GM12873 (cell line): Measurements from ENCODE around the gene PPP2R2C.

Experiments used
- TF ChIP-seq, protein P1 (sequence below): IDR thresholded peaks from 2 replicates; pipeline ENCODE4 v1.5.1; 2012; ENCODE audit warnings: low read depth, mild to moderate bottlenecking, moderate library complexity, low read length, control low read depth; ENCODE audit not compliant: insufficient read depth; ENCODE audit errors: missing control alignments

Gene PPP2R2C

DNA sequence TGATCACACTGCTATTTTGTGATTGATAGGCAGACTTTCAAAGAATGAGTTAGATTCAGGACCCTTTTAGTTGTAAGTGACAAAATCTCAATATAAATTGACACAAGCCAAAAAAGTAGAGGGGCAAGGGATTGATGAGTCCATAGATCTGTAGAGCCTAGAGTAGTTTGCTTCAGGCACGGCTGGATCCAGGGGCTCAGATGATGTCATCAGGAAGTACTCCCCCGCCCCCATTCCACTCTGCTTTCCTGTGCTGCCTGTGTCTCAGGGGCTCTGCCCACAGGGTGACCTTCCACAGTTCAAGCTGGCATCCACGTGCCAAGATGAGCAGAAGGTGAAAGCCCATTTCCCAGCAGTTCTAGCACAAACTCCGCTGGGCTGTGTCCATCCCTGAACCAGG lies 189.1 kb downstream of the PPP2R2C start:
- TF ChIP-seq, protein P1, sequence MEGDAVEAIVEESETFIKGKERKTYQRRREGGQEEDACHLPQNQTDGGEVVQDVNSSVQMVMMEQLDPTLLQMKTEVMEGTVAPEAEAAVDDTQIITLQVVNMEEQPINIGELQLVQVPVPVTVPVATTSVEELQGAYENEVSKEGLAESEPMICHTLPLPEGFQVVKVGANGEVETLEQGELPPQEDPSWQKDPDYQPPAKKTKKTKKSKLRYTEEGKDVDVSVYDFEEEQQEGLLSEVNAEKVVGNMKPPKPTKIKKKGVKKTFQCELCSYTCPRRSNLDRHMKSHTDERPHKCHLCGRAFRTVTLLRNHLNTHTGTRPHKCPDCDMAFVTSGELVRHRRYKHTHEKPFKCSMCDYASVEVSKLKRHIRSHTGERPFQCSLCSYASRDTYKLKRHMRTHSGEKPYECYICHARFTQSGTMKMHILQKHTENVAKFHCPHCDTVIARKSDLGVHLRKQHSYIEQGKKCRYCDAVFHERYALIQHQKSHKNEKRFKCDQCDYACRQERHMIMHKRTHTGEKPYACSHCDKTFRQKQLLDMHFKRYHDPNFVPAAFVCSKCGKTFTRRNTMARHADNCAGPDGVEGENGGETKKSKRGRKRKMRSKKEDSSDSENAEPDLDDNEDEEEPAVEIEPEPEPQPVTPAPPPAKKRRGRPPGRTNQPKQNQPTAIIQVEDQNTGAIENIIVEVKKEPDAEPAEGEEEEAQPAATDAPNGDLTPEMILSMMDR = no peak

DNA sequence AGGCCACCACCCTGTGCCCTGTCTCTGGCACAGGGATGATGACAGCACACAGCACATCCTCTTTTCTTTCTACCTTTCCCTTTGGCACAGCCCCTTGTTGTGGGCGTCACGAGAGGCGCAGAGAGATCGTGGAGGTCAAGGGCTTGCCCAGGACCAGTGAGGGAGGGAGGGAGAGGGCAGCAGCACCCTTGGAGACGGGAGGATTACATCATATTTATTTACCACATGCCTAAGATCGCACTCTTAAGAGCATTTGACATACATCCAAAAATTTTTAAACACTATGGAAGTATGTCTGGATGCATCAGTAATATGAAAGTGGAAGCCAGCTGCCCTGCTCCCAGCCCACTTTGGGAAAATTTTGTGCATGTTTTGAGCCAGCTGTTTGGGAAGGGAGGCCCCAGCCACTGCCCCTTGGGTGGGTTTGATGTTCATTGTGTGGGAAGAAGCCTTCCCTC lies 190.1 kb downstream of the PPP2R2C start:
- TF ChIP-seq, protein P1 = no peak

DNA sequence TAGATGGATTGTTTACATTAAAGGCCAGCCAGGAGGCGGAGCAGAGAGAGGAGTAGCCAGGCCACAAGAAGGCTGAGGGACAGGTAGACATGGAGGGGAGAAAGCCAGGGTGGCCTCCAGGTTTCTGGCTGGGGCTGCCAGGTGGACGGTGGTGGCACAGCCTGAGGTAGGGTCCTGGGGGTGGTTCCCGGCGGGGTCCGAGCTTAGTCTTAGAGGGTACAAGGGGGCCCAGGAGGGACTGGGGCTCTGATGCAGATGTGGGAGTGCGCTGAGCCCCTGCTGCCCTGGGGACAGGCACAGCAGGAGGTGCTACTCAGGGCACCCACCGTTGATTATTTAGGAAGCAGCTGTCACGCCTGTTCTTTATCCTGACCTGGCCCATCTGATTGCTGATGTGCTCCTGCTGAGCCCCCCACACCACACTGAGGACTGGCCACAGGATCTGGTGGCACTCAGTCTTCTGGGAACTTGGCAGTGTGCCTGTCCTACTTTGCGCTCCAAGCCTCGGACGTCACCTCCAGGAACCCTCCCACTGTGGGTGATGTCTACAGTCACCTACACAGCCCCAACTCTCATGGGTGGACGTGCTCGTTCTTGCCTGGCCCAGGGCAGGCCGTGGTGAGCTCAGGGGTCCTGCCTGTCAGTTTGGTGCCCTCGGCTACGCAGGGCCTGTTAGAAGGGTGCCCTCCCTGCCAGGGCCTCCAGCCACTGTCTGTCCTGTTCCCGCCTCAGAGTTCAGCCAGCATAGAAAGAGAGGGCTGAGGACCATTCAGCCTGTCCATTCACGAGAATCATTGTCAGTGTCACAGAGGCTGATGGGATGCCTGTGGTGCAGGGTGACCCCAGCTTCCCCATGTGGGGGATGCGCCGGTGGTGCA lies 190.7 kb downstream of the PPP2R2C start:
- TF ChIP-seq, protein P1 = no peak

DNA sequence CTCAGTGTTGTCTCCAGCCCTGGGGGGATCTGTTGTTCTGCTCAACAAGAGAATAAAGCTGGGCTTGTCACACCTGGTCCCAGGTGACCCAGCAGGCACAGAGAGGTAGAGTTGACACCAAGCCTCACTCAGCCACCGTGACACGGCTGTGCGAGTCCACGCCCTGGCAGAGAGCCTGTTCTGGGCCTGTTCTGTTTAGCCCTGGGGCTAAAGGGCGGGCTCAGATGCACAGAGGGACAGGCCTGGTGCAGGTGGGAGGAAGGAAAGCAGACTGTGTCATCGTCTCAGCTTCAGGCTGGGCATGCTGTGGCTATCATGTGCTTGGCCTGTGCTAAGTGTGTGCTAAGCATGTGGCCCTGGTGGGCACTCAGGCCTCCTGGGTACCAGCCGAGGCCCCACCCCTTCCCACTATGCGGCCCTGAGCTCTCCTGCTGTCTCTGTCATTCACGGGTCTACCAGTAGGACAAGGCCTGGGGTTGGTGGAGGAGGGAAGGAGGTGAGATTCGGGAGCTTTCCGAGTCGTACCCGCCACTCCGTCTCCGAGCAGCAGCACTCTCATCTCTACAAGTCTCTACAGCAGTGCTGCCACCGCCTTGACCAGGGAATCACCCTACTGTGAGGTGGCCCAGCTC lies 191.9 kb downstream of the PPP2R2C start:
- TF ChIP-seq, protein P1 = no peak

DNA sequence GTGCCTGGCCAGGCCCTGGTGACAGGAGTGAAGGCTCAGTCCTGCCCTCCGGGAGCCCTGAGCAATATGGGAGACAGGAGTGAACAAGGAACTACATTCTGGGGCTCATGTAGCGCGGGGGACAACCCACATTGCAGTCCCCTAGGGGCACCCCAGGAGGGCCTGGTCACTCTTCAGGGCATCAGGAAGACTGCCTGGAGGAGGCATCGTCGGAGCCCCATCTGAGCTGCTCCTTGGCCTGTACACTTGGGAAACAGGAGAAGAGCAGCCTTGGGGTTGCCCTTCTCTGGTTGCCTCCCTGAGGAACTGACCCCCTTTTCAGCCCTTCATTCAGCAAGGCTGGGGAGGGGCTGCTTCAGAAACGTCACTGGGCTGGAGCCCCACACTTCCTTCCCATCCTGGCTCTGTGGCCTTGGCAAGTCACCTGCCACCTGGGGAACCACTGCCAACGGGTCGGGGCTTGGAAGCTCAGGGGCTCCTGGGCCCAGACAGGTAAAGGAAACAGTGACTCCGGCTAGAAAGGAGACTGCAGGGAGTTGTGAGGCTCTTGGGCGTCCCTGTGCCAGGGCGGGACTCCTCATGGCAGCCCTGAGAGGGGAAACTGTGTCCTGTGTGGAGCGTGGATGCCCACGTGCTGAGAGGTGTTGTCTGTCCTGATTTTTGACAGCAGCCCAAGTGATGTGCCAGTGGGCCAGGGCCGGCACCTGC lies 192.7 kb downstream of the PPP2R2C start:
- TF ChIP-seq, protein P1 = no peak

DNA sequence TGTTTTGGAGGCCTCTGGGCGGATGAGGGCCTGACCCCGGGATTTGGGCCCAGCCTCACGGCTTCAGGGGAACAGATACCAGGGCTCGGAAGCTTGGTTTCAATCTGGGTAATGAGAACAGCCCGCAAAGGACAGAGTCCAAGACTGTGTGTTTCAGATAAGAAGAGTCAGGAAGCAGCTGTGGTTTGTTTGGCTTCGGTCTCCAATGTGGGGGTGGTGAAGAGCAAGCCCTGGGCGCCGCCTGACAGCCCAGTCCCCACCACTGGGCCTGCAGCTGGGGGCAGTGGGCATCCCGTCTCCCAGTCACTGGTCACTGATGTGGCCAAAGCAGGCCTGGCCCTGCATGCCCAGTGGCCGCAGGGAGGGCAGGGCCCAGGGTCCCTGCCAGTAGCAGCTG lies 193.6 kb downstream of the PPP2R2C start:
- TF ChIP-seq, protein P1 = no peak
